Sigmoid colon (tissue), 7 donors: Measurements from ENCODE around the gene ZNF606. TPM values are rescaled to one million over a fixed set of nuclear protein-coding genes. Genes with fewer than 3 reads are reported as not detected.
A peak's percentile ranks its signal among the peaks of the same experiment; 100 is the strongest.
"Not testable (repeated sequence)": the region's sequence is repeated elsewhere in the genome, so short reads cannot be mapped to it uniquely, and the experiment has no call there.

Experiments used
- DNase-seq: peaks from one replicate; pipeline ENCODE4 v3.0.0-alpha.2; 2019
- H3K27ac ChIP-seq, 4 donors: fragments of 200-600 bp; sonication (generic); one replicate each; pipeline ENCODE4 v1.5.1; 2016 to 2019; ENCODE audit warnings: mild to moderate bottlenecking in 1 of 4
- H3K27me3 ChIP-seq, 3 donors: fragments of 200-600 bp; sonication (generic); one replicate each; pipeline ENCODE4 v1.5.1; 2019; ENCODE audit warnings: mild to moderate bottlenecking in 1 of 3
- H3K36me3 ChIP-seq, 4 donors: fragments of 200-600 bp; sonication (generic); one replicate each; pipeline ENCODE4 v1.5.1; 2016 to 2019
- H3K4me1 ChIP-seq, 4 donors: fragments of 200-600 bp; sonication (generic); one replicate each; pipeline ENCODE4 v1.5.1; 2017 to 2019
- H3K4me3 ChIP-seq, 4 donors: fragments of 200-600 bp; sonication (generic); one replicate each; pipeline ENCODE4 v1.5.1; 2017 to 2019; ENCODE audit warnings: mild to moderate bottlenecking in 2 of 4, moderate library complexity in 1 of 4
- H3K9me3 ChIP-seq, 4 donors: fragments of 200-600 bp in 3 of 4; sonication (generic) in 3 of 4; one replicate each; pipeline versions ENCODE4 v1.5.1 to v1.6.1; 2013 to 2019
- EP300 ChIP-seq, 4 donors: sonication (generic); formaldehyde crosslinking; IDR thresholded peaks; one replicate each; pipeline ENCODE4 v1.6.1; 2017; ENCODE audit warnings: antibody characterized with exemption in 4 of 4
- POLR2A ChIP-seq, 2 donors: fragments of 450-650 bp; IDR thresholded peaks; one replicate each; pipeline ENCODE4 v1.6.1; 2016; ENCODE audit warnings: antibody characterized with exemption in 2 of 2, mild to moderate bottlenecking in 2 of 2, moderate library complexity in 2 of 2
- POLR2AphosphoS5 ChIP-seq, 4 donors: sonication (generic); formaldehyde crosslinking; IDR thresholded peaks; one replicate each; pipeline ENCODE4 v1.6.1; 2017; ENCODE audit warnings: antibody characterized with exemption in 4 of 4
- WGBS, 2 donors: extraction: QIAGEN DNeasy Blood & Tissue Kit; methylation state at CpG; one replicate each; pipeline ENCODE4 v1.1.7; 2013; 5-methylcytosine and 5-hydroxymethylcytosine counted together
- intact Hi-C: fragments of 100-400 bp; cut with DNase I; formaldehyde crosslinking; loops from one replicate; pipeline ENCODE4 v1.15.1; 2023
- polyA plus RNA-seq, 3 donors: library from polyadenylated mRNA; stranded (reverse); fragments of 200-250 nt; gene quantifications; one replicate each; pipeline ENCODE4 v1.2.3, GENCODE V29; 2013
- total RNA-seq, 4 donors: library from RNA; depleted of rRNA; stranded (reverse); fragments of >200 nt; gene quantifications; one replicate each; pipeline ENCODE4 v1.1.0, GENCODE V29; 2016
- TF ChIP-seq, protein P1 (sequence below), 4 experiments: fragments of 450-650 bp in 3 of 4; fragments of 200-600 bp in 1 of 4; IDR thresholded peaks; one replicate each; pipeline ENCODE4 v1.5.1; 2016 to 2019; ENCODE audit warnings: antibody characterized with exemption in 4 of 4, mild to moderate bottlenecking in 3 of 4, moderate library complexity in 2 of 4
- donor health status: healthy with polysubstance abuse.
- donor health status: Bipolar disorder and iron deficiency.
- donor health status: healthy.

Gene ZNF606
- total and polyA plus RNA-seq, 7 donors = 1.8 to 32.1 (median 9.8) TPM

DNA sequence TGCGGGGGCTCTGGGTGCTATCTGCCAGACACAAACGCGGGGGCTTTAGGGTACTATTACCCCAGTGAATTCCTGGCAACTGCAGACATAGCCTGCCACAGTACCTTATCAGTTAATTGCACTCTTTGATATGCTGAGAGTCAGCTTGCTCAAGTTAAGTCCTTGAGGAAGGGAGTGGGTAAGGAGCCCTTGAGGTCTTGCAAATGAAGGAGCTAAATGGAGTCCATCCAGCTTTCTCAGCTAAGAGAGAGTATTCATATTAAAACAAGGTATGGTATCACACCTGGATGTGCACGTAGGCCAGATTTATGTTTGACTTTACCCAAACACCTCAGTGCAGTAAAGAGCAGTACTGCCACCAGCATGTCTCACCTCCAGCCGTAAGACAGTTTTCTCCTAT lies 11.5 kb upstream of the ZNF606 start:
- Histone ChIP-seq H3K36me3 (no peaks in the 10 kb centered on the region), H3K27me3 (no peaks in the 10 kb centered on the region), H3K4me1 (peaks cover 0 to 12% (median 0%) of the 10 kb centered on the region in 4 donors), H3K9me3 (peaks cover 3 to 24% (median 6%) of the 10 kb centered on the region in 4 donors), H3K4me3 (no peak overlapping the region), H3K27ac (no peak overlapping the region)
- intact Hi-C loops = no loop called here
- WGBS, 2 donors = 51 to 52% methylated on average over 5 of the region's 5 CpGs
- TF ChIP-seq, protein P1, sequence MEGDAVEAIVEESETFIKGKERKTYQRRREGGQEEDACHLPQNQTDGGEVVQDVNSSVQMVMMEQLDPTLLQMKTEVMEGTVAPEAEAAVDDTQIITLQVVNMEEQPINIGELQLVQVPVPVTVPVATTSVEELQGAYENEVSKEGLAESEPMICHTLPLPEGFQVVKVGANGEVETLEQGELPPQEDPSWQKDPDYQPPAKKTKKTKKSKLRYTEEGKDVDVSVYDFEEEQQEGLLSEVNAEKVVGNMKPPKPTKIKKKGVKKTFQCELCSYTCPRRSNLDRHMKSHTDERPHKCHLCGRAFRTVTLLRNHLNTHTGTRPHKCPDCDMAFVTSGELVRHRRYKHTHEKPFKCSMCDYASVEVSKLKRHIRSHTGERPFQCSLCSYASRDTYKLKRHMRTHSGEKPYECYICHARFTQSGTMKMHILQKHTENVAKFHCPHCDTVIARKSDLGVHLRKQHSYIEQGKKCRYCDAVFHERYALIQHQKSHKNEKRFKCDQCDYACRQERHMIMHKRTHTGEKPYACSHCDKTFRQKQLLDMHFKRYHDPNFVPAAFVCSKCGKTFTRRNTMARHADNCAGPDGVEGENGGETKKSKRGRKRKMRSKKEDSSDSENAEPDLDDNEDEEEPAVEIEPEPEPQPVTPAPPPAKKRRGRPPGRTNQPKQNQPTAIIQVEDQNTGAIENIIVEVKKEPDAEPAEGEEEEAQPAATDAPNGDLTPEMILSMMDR (IDR thresholded peaks at IDR 0.05) = no peak
- TF ChIP-seq POLR2A (IDR thresholded peaks at IDR 0.05) = no peak
- TF ChIP-seq EP300 (IDR thresholded peaks at IDR 0.05) = no peak
- TF ChIP-seq POLR2AphosphoS5 (IDR thresholded peaks at IDR 0.05) = no peak
- no peak for DNase-seq

DNA sequence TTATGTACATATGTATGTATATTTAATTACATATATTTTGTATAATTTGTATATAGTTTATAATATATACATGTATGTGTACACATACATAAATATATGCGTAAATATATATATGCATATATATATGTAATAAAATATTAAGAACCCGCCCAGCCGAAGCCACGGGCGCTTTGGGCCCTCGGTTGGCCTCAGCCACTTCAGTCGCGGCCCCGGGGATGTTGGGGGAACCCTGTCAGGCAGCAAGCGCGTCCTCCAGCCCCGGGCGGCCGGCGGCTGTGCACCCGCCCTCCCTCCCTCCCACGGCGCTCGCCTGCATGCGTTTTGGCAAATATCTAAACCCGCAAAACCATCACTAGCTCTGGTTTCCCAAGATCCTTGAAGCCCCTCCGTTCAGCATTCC lies 7.9 kb upstream of the ZNF606 start:
- H3K4me3 ChIP-seq = peak overlapping the region in 1 of 4 donors; percentile 52

DNA sequence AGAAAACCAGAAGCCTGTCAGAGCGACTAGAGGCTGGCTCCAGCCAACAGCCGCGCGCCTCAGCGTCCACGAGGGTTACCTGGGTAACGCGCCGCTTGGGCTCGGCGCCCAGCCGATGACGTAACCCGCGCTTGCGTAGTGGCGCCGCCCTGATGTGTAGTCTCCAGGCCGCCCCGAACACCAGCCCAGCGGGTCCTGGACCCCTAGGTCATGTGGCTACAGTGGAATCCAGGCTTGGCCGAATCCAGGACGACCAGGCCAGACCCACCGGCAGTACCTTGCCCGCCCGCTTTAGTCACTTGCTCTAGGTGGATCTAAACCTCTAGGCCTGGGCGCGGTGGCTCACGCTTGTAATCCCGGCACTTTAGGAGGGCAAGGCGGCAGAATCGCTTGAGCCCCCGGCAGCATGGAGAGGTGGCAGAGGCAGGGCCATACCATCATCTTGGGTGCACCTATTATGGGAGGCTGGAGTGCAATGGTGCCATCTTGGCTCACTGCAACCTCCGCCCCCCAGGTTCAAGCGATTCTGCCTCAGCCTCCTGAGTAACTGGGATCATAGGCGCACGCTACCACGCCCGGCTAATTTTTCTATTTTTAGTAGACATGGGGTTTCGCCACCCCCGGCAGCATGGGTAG lies 7.2 kb upstream of the ZNF606 start:
- peak; percentile 89 for DNase-seq
- TF ChIP-seq POLR2AphosphoS5 (IDR thresholded peaks at IDR 0.05) (peak; percentile 19 to 78 (median 35)), EP300 (IDR thresholded peaks at IDR 0.05) (no peak)
- Histone ChIP-seq H3K27me3 (no peaks in the 10 kb centered on the region), H3K27ac (peak overlapping the region; percentile 19 to 85 (median 58)), H3K9me3 (peaks cover 10 to 47% (median 22%) of the 10 kb centered on the region in 4 donors), H3K4me1 (peaks cover 0 to 14% (median 0%) of the 10 kb centered on the region in 4 donors), H3K4me3 (peak overlapping the region in 3 of 4 donors; percentile 27 to 52 (median 28)), H3K36me3 (peaks cover 0 to 26% (median 5%) of the 10 kb centered on the region in 4 donors)
- intact Hi-C loops = no loop called here
- 6 to 24% methylated on average over 41 of the region's 41 CpGs for WGBS, 2 donors

More for the DNA sequence above, 7.9 kb upstream of the ZNF606 start:
- no peak for DNase-seq
- Histone ChIP-seq H3K27me3 (no peaks in the 10 kb centered on the region), H3K4me1 (peaks cover 0 to 14% (median 0%) of the 10 kb centered on the region in 4 donors), H3K36me3 (peaks cover 0 to 19% (median 2%) of the 10 kb centered on the region in 4 donors), H3K27ac (peak overlapping the region in 2 of 4 donors; percentile 80 to 85), H3K9me3 (peaks cover 8 to 47% (median 21%) of the 10 kb centered on the region in 4 donors)
- intact Hi-C loops = no loop called here
- 69 to 94% methylated on average over 22 of the region's 22 CpGs for WGBS, 2 donors
- TF ChIP-seq, protein P1 (IDR thresholded peaks at IDR 0.05) = no peak
- TF ChIP-seq EP300 (IDR thresholded peaks at IDR 0.05) (no peak), POLR2A (IDR thresholded peaks at IDR 0.05) (no peak), POLR2AphosphoS5 (IDR thresholded peaks at IDR 0.05) (no peak)

DNA sequence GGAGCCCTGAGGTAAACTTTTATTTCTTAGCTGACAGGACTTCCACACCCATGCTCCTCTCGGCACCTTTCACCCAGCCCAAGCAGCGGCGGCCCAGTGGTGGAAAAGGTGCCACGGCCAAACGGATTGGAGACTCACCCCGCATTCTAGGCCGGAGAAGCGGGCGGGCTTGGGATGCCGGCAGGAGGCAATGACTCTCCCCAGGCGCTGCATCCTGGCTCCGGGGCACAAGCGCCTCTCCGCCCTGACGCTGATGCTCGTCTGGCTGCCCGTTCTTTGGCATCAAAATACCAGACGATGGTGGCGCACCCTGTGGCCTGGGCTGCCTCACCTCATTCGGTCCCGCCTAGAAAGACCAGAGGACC lies 6.7 kb upstream of the ZNF606 start:
- peak overlapping the region in 1 of 4 donors; percentile 52 for H3K4me3 ChIP-seq
- no peak for TF ChIP-seq POLR2AphosphoS5 (IDR thresholded peaks at IDR 0.05)
- TF ChIP-seq, protein P1 (IDR thresholded peaks at IDR 0.05) = no peak
- no peak for TF ChIP-seq POLR2A (IDR thresholded peaks at IDR 0.05)
- TF ChIP-seq EP300 (IDR thresholded peaks at IDR 0.05) = no peak
- H3K36me3 ChIP-seq = peaks cover 0 to 31% (median 9%) of the 10 kb centered on the region in 4 donors
- DNase-seq = no peak
- H3K4me1 ChIP-seq = peaks cover 0 to 14% (median 0%) of the 10 kb centered on the region in 4 donors
- no peaks in the 10 kb centered on the region for H3K27me3 ChIP-seq
- intact Hi-C loops = no loop called here
- peaks cover 13 to 50% (median 25%) of the 10 kb centered on the region in 4 donors for H3K9me3 ChIP-seq
- 3 to 10% methylated on average over 21 of the region's 21 CpGs for WGBS, 2 donors
- H3K27ac ChIP-seq = peak overlapping the region in 2 of 4 donors; percentile 80 to 85

DNA sequence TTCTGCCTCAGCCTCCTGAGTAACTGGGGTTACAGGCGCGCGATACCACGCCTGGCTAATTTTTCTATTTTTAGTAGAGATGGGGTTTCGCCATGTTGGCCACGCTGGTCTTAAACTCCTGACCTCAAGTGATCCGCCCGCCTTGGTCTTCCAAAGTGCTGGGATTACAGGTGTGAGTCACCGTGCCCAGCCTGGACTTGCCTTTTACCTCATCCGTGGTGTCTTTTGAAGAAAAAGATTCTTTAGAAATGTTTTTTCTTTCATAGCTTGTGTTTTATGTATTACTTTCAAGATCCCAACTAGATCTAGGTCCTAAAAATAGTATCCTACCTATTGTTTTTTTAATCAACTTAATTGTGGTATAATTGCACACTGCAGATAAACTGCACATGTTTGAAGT lies 6.3 kb upstream of the ZNF606 start:
- 44 to 61% methylated on average over 10 of the region's 10 CpGs for WGBS, 2 donors
- H3K4me3 ChIP-seq, H3K27me3 ChIP-seq, intact Hi-C loops, DNase-seq: not testable (repeated sequence)
- peak overlapping the region in 2 of 4 donors; percentile 80 to 85 for H3K27ac ChIP-seq
- peaks cover 0 to 16% (median 2%) of the 10 kb centered on the region in 4 donors for H3K4me1 ChIP-seq
- H3K36me3 ChIP-seq = peaks cover 0 to 33% (median 11%) of the 10 kb centered on the region in 4 donors
- peaks cover 15 to 54% (median 28%) of the 10 kb centered on the region in 4 donors for H3K9me3 ChIP-seq
